ENCODE measurements around the gene FYN. TPM values are rescaled to one million over a fixed set of nuclear protein-coding genes. Genes with fewer than 3 reads are reported as not detected.

Gene FYN
- polyA plus RNA-seq, 3 donors: 88.4 to 149 (median 114) TPM

GRCh38 chr6:111880181-111880888 lies 7.1 kb upstream of the FYN start:
- peaks cover 2 to 7% (median 5%) of the 10 kb centered on the region in 7 donors for H3K9me3 Mint-ChIP-seq
- no peak overlapping the region for H3K9ac ChIP-seq (ENCODE audit: insufficient read depth, low read length, poor library complexity, severe bottlenecking)
- DNase-seq: no peak
- no peak overlapping the region for H3K4me2 ChIP-seq (replicated peaks; ENCODE audit: extremely low read depth, low read length, poor library complexity, severe bottlenecking)
- H3K4me1 ChIP-seq (ENCODE audit: control insufficient read depth in 1 of 2, insufficient read depth in 2 of 2, low read length in 2 of 2): no peaks in the 10 kb centered on the region
- no peaks in the 10 kb centered on the region for H3K36me3 Mint-ChIP-seq
- H2AFZ ChIP-seq (ENCODE audit: insufficient read depth, low read depth, low read length, poor library complexity, severe bottlenecking): no peak overlapping the region
- no peaks in the 10 kb centered on the region for H3K79me2 ChIP-seq (ENCODE audit: insufficient read depth, low read length)
- H3K27me3 Mint-ChIP-seq (ENCODE audit: low read depth in 3 of 3): no peaks in the 10 kb centered on the region
- no peaks in the 10 kb centered on the region for H3K4me1 Mint-ChIP-seq
- intact Hi-C loops (cut with micrococcal nuclease): no loop called here
- H3K27me3 ChIP-seq (ENCODE audit: control insufficient read depth in 2 of 2, insufficient read depth in 2 of 2, low read length in 2 of 2): no peaks in the 10 kb centered on the region
- H3K4me3 Mint-ChIP-seq: no peak overlapping the region
- no CpG with 5 or more reads among the region's 2 CpGs for WGBS (ENCODE audit: insufficient coverage)
- H3K27ac Mint-ChIP-seq: no peak overlapping the region
- no peaks in the 10 kb centered on the region for H3K9me3 ChIP-seq (replicated peaks in 1 of 2; ENCODE audit: control insufficient read depth in 1 of 2, insufficient read depth in 1 of 2, low read length in 2 of 2)
- no peaks in the 10 kb centered on the region for H3K36me3 ChIP-seq (replicated peaks in 1 of 2; ENCODE audit: control insufficient read depth in 1 of 2, insufficient read depth in 2 of 2, low read length in 2 of 2)
- TF ChIP-seq, protein P1, sequence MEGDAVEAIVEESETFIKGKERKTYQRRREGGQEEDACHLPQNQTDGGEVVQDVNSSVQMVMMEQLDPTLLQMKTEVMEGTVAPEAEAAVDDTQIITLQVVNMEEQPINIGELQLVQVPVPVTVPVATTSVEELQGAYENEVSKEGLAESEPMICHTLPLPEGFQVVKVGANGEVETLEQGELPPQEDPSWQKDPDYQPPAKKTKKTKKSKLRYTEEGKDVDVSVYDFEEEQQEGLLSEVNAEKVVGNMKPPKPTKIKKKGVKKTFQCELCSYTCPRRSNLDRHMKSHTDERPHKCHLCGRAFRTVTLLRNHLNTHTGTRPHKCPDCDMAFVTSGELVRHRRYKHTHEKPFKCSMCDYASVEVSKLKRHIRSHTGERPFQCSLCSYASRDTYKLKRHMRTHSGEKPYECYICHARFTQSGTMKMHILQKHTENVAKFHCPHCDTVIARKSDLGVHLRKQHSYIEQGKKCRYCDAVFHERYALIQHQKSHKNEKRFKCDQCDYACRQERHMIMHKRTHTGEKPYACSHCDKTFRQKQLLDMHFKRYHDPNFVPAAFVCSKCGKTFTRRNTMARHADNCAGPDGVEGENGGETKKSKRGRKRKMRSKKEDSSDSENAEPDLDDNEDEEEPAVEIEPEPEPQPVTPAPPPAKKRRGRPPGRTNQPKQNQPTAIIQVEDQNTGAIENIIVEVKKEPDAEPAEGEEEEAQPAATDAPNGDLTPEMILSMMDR (IDR thresholded peaks at IDR 0.05): no peak
- H3K4me3 ChIP-seq (replicated peaks in 1 of 3; ENCODE audit: low read depth in 2 of 3, low read length in 3 of 3): no peak overlapping the region
- H3K27ac ChIP-seq (ENCODE audit: low read depth in 1 of 2, low read length in 2 of 2): no peak overlapping the region
- H4K20me1 ChIP-seq (ENCODE audit: insufficient read depth, low read length): no peaks in the 10 kb centered on the region

DNA sequence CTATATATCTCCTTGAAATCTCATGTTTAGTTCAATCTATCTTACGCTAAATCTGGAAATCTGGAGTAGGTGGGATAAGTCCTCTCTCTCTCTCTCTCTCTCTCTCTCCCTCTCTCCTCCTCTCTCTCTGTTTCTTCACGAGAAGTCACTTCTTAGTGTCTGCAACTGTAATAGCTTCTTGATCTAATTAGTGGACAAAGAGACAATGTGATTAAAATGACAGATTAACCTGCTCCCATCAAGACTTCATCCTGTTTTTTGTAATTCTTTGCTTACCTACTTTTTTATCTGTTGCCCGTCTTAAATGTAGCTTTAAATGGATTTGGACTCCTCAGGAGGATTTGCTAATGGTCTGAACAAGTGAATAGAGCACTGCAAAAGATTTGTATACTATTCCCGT lies 2.5 kb upstream of the FYN start:
- Histone ChIP-seq H3K27ac (ENCODE audit: low read depth in 1 of 2, low read length in 2 of 2) (no peak overlapping the region), H4K20me1 (ENCODE audit: insufficient read depth, low read length) (peaks cover 14% of the 10 kb centered on the region), H3K36me3 (replicated peaks in 1 of 2; ENCODE audit: control insufficient read depth in 1 of 2, insufficient read depth in 2 of 2, low read length in 2 of 2) (no peaks in the 10 kb centered on the region), H3K4me2 (replicated peaks; ENCODE audit: extremely low read depth, low read length, poor library complexity, severe bottlenecking) (no peak overlapping the region), H3K27me3 (ENCODE audit: control insufficient read depth in 2 of 2, insufficient read depth in 2 of 2, low read length in 2 of 2) (no peaks in the 10 kb centered on the region), H3K79me2 (ENCODE audit: insufficient read depth, low read length) (peaks cover 20% of the 10 kb centered on the region), H3K4me3 (replicated peaks in 1 of 3; ENCODE audit: low read depth in 2 of 3, low read length in 3 of 3) (no peak overlapping the region), H3K4me1 (ENCODE audit: control insufficient read depth in 1 of 2, insufficient read depth in 2 of 2, low read length in 2 of 2) (peaks cover 19 to 28% of the 10 kb centered on the region in 2 donors), H3K9me3 (replicated peaks in 1 of 2; ENCODE audit: control insufficient read depth in 1 of 2, insufficient read depth in 1 of 2, low read length in 2 of 2) (no peaks in the 10 kb centered on the region), H3K9ac (ENCODE audit: insufficient read depth, low read length, poor library complexity, severe bottlenecking) (no peak overlapping the region), H2AFZ (ENCODE audit: insufficient read depth, low read depth, low read length, poor library complexity, severe bottlenecking) (no peak overlapping the region)
- H3K36me3 Mint-ChIP-seq: no peaks in the 10 kb centered on the region
- no peaks in the 10 kb centered on the region for H3K27me3 Mint-ChIP-seq (ENCODE audit: low read depth in 3 of 3)
- no peak overlapping the region for H3K4me3 Mint-ChIP-seq
- DNase-seq: no peak
- no CpG with 5 or more reads among the region's 4 CpGs for WGBS (ENCODE audit: insufficient coverage)
- peaks cover 1 to 7% (median 4%) of the 10 kb centered on the region in 7 donors for H3K9me3 Mint-ChIP-seq
- intact Hi-C loops (cut with micrococcal nuclease): loop anchor here (10.0 kb wide), 2 partner anchors 69 to 71 kb away; no protein-coding TSS in a partner anchor
- peaks cover 29% of the 10 kb centered on the region for H3K4me1 Mint-ChIP-seq
- no peak overlapping the region for H3K27ac Mint-ChIP-seq
- TF ChIP-seq, protein P1 (IDR thresholded peaks at IDR 0.05): no peak

Data from CD14-positive monocyte (primary cell).